Effector memory CD4-positive, alpha-beta T cell (primary cell): ENCODE data around the gene RPUSD4.

Experiments used
- DNase-seq, 3 donors: peaks; one replicate each; pipeline ENCODE4 v3.0.0-alpha.2; 2020
- H3K27ac ChIP-seq: 2 replicates; pipeline ENCODE4 v1.7.0; 2013; ENCODE audit warnings: mild to moderate bottlenecking, low read length, moderate library complexity; ENCODE audit not compliant: insufficient read depth, poor library complexity, severe bottlenecking
- H3K27me3 ChIP-seq: replicated peaks from 2 replicates; pipeline ENCODE4 v1.7.0; 2013; ENCODE audit warnings: mild to moderate bottlenecking, low read length; ENCODE audit not compliant: insufficient read depth, control insufficient read depth, poor library complexity, severe bottlenecking
- H3K36me3 ChIP-seq: 2 replicates; pipeline ENCODE4 v1.7.0; 2013; ENCODE audit warnings: mild to moderate bottlenecking, low read length, moderate library complexity; ENCODE audit not compliant: control insufficient read depth, insufficient read depth
- H3K4me1 ChIP-seq: 2 replicates; pipeline ENCODE4 v1.7.0; 2013; ENCODE audit warnings: low read length, mild to moderate bottlenecking; ENCODE audit not compliant: control insufficient read depth, insufficient read depth, poor library complexity, severe bottlenecking
- H3K4me3 ChIP-seq: 2 replicates; pipeline ENCODE4 v1.7.0; 2013; ENCODE audit warnings: low read length, low read depth, mild to moderate bottlenecking; ENCODE audit not compliant: insufficient read depth, poor library complexity, severe bottlenecking
- H3K9me3 ChIP-seq: 2 replicates; pipeline ENCODE4 v1.7.0; 2013; ENCODE audit warnings: mild to moderate bottlenecking, low read length, moderate library complexity; ENCODE audit not compliant: control insufficient read depth

RPUSD4 gene

DNA sequence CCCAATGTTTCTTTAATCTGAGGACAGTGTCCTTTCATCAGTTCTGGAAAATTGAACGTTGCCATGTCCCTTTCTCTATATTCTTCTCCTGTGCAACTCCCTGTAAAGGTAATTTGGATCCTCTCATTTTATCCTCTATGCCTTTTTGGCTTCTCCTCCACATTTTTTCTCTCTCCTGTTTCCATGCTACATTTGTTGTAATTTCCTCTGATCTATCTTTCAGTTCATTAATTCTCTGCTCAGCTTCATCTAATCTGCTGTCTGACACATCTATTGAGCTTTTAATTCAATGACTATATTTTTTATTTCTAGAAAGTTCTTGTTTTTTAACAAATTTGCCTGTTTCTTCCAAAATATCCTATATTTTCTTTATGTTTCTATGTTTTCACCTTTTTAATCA, 59.3 kb downstream of the RPUSD4 start:
- H3K9me3 ChIP-seq: no peaks in the 10 kb centered on the region
- no peaks in the 10 kb centered on the region for H3K4me1 ChIP-seq
- DNase-seq: no peak
- H3K27me3 ChIP-seq: no peaks in the 10 kb centered on the region
- no peak overlapping the region for H3K4me3 ChIP-seq
- H3K36me3 ChIP-seq: no peaks in the 10 kb centered on the region
- H3K27ac ChIP-seq: no peak overlapping the region
